AML-193 (cell line): ENCODE measurements around the gene SLC22A25.
"Not testable (repeated sequence)": the region's sequence is repeated elsewhere in the genome, so short reads cannot be mapped to it uniquely, and the experiment has no call there.

Experiments used
- DNase-seq, 2 experiments: peaks; one replicate each; lab custom pipeline; 2025; lab: John Stamatoyannopoulos, UW

The SLC22A25 gene

DNA sequence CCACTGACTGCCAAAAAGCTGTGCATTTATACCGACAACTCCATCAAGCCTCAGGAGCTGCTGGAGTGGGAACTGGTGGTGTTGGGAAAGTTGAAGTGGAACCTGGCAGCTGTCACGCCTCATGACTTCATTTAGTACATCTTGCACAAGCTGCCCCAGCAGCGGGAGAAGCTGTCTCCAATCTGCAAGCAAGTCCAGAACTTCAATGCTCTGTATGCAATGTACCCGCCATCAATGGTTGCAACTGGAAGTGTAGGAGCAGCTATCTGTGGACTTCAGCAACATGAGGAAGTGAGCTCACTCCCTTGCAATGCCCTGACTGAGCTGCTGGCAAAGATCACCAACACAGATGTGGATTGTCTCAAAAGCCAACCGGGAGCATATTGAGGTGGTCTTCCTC, at the start of gene SLC22A25:
Gene SLC22A25, minus strand, starts transcription at position 67 of the 400 bp plus-strand sequence. CDS start 13,947 bp downstream, outside the sequence.
- no peak for DNase-seq

GRCh38 chr11:63290285-63290684, 46.9 kb upstream of the SLC22A25 start:
- DNase-seq: no peak

DNA sequence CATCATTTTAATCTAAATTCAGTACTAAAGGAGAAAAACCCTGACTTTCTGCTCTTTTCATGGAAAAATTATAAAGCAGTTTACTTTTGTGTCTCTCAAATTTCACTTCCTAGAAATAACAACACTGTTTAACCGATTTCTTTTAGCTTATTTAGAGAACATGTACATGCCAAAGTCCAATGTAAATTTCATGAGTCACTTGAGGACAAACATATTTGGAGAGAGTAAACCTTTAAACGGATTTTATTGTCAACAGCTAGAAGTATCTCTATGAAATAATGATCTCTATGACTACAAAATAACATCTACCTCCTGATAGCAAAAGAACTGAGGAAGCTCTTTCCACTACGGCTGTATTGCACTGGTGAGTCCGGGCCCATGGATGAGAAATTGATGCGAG, 46.3 kb upstream of the SLC22A25 start:
- DNase-seq: no peak

GRCh38 chr11:63282579-63282978, 39.2 kb upstream of the SLC22A25 start:
- no peak for DNase-seq

GRCh38 chr11:63280920-63281319, 37.5 kb upstream of the SLC22A25 start:
- no peak for DNase-seq

- no peak for DNase-seq
Observed at GRCh38 chr11:63277345-63277943, 34.0 kb upstream of the SLC22A25 start.

DNA sequence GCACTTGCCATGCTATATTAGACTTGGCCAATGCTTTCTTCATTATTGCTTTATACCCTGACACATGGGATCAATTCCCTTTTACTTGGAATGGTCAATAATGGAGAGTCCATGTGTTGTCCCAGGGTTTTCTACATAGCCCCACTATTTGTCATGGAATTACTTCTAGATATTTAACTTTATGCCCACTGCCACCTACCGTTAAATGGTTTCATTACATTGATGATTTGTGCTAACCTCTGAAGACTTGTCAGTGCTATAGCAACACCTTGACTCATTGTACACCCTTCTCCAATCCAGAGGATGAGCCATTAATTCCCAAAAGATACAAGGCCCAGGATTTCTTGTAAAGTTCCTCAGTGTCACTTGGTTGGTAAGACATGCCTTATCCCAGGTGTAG, 31.4 kb upstream of the SLC22A25 start:
- no peak for DNase-seq

DNA sequence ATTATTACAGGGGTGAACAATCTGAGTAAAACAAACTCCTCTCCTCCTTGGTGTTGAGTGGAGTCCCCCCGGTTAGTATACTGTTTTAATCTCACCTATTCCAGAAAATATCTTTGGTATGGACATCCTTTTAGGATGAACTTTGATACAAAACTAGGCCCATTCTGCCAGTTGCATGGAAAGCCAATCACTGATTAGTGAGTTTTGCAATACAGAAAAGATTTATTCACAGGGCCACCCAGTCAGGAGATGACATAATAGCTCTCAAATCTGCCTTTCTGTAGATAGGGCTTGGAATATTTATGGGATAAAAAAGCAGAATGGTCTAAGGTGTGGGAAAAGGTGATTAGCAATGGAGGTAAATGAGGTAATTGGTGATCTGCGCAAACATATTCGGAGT, 30.3 kb upstream of the SLC22A25 start:
- DNase-seq: no peak

DNA sequence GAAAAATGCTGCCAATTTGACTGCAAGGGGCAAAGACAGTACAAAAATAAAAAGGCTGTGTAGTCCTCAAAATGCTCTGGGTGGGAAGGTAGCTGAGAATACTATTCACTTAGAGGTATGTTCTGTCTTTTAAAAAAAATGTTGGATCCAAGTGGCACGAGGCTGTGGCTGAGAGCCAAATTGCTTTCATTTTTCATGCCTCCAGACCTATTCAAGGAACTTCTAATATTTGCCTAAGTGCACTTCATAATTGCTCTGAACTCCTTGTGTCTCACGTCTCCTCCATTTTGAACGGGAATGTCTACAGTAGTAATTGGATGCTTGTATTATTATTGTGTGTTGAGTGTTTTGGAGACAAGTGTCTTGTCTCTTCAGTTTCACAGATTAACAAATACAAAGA, 19.1 kb upstream of the SLC22A25 start:
- no peak for DNase-seq

DNA sequence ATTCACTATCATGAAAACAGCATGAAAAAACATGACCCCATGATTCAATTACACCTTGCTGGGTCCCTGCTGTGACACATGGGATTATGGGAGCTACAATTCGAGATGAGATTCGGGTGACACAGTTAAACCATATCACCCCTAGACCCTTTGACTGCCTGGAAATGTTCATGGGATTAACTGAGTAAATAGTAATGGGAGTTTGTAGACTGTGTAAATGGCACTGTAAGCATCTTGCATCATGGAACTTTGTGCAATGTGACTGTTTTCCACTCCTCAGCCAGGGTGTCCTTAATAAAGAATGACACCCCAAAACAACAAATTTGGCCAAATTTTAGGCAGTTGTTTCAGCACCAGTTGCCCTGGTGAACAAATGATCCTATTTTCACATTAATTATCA, 7.9 kb upstream of the SLC22A25 start:
- DNase-seq: no peak

- DNase-seq: no peak
Observed at GRCh38 chr11:63250162-63251050, 7.0 kb upstream of the SLC22A25 start.

- DNase-seq: no peak
Observed at GRCh38 chr11:63248966-63249365, 5.6 kb upstream of the SLC22A25 start.

DNA sequence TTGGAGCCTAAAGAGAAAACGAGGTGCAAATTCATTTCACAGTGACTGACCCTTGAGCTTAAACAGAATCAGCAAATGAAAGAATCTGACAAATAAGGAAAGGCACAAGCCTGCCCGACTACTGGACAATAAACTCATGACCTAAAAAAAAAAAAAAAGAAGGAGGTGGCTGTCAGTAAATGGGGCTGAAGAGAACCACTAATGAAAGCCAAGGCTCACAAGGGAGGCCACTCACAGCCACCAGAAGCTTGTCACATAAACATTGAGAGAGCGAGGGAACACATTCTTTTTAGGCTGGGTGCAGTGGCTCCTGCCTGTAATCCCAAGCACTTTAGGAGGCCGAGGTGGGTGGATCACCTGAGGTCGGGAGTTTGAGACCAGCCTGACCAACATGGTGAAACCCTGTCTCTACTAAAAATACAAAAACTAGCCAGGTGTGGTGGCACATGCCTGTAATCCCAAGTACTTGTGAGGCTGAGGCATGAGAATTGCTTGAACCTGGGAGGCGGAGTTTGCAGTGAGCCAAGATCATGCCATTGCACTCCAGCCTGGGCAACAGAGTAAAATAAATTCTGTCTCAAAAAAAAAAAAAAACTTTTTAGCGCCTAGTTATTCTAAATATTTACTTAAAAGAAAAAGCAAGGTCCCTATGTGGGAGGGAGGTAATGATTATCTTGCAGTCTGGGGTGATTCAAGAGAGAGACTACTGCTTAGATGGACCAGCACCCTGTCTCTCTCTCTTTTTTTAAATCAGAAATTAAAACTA, 4.0 kb upstream of the SLC22A25 start:
- DNase-seq: not testable (repeated sequence)

DNA sequence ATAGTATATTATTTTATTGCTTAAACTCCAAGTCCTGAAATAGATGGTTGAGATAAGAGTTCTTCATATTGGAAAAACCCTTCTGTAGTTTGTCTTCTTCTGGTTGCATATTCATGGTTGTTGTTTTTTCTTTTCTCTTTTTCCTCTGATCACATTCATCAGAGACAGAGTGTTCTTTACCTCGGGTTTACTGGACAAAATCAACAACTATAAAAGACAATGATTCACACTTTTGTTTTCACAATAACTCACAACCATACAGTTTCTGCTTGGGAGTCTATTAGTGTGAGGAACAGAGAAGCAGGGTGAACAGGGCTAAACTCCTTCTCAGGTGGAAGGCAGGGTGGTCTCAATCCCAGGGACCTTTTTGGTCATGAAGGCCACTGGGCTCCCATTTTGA, 2.6 kb upstream of the SLC22A25 start:
- no peak for DNase-seq

GRCh38 chr11:63244862-63245261, 1.5 kb upstream of the SLC22A25 start:
- no peak for DNase-seq

- no peak for DNase-seq
Observed at GRCh38 chr11:63242089-63242781, 1.2 kb downstream of the SLC22A25 start.

- DNase-seq: no peak
Observed at GRCh38 chr11:63240791-63241379, 2.5 kb downstream of the SLC22A25 start.

DNA sequence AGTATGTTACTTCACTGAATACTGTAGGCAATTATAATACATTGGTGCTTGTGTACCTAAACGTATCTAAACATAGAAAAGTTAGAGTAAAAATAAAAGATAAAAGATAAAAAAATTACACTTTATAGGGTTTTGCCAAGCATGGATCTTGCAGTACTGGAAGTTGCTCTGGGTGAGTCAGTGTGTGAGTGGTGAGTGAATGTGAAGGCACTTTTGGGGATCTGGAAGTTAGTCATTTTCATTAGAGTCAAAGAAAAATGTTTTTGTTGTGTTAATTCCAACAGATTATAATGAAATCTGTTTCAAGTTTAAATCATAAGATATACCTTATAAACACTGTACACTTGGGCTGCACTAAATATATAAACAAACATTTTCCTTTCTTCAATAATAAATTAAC, 3.3 kb downstream of the SLC22A25 start:
- DNase-seq: no peak

DNA sequence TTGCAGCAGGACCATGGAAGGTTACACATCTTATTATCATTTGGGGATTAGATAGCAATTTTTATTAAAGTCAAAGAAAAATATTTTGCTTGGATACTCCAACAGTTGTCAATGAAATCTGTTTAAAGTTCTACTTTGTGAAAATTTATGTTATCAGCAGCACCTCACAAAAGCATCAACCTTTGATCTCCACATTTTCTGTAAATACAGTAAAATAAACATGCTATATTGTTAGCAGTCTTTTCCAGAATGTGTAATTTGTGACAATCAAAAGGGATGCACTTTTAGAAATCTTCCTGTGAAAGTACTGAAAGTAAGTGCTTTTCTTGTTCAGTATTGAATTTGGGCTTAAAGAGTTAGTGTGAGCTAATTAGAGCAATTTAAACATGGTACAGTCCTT, 4.1 kb downstream of the SLC22A25 start:
- no peak for DNase-seq

GRCh38 chr11:63237413-63237812, 6.0 kb downstream of the SLC22A25 start:
- no peak for DNase-seq
